ENCODE data around the gene RGS9.
A peak's percentile ranks its signal among the peaks of the same experiment; 100 is the strongest.

RGS9 gene

DNA sequence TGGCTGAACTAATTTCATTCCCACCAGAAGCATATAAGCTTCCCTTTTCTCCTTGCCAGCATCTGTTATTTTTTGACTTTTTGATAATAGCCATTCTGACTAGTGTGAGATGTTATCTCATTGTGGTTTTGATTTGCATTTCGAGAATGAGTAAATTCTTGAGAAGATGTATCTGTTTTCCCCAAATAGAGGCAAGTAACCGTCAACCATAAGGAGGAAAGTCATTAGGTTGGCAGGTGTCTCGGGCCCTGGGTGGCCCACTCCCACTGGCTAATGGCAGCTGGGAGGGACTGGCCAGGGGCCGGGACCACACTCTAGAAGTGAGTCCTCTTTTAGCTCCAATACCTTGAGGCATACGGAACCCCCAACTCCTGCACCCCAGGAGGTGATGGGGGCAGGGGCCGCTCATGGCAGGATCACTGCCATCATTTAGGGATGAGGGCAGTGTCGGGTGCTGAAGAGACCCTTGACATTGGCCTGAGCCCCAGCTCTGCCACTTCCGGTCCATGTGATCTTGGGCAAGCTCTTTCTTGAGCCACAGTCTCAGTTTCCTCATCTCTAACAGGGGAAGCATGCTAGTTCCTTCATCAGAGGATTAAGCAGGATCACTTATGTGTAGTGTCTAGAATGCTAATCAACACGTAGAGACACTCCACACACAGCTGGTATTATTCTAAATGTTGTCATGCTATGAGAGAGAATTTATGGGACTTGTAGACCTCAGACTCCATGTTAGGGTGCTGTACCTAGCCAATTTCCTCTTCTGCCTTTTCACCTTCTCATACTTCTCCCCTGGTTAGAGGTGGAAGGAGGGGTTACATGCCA, 44.3 kb downstream of the RGS9 start:
- TF ChIP-seq, protein P1, sequence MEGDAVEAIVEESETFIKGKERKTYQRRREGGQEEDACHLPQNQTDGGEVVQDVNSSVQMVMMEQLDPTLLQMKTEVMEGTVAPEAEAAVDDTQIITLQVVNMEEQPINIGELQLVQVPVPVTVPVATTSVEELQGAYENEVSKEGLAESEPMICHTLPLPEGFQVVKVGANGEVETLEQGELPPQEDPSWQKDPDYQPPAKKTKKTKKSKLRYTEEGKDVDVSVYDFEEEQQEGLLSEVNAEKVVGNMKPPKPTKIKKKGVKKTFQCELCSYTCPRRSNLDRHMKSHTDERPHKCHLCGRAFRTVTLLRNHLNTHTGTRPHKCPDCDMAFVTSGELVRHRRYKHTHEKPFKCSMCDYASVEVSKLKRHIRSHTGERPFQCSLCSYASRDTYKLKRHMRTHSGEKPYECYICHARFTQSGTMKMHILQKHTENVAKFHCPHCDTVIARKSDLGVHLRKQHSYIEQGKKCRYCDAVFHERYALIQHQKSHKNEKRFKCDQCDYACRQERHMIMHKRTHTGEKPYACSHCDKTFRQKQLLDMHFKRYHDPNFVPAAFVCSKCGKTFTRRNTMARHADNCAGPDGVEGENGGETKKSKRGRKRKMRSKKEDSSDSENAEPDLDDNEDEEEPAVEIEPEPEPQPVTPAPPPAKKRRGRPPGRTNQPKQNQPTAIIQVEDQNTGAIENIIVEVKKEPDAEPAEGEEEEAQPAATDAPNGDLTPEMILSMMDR (IDR thresholded peaks at IDR 0.05; ENCODE audit: insufficient read depth, low read depth, low read length, missing control alignments): no peak
- H3K4me3 ChIP-seq (ENCODE audit: low read depth, low read length): peak overlapping the region; percentile 41
- peak; percentile 90 for DNase-seq (ENCODE audit: low read depth)

DNA sequence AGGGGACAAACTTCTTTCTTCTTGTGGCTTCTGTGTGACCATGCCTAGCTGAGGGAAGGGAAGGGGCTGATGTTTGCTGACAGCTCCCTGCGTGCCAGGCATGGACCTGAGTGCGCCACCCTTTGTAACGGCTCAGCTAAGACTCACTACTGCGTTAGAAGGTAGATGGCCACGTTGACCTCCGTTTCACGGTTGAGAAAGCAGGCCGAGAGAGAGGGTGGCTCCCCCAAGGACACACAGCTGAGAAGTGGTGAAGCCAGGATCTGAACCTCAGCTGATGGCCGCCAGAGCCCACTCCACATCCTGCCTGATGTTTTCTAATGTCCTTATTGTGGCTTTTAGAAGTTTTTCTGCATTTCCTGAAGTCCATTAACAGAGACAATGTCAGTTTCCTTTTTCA, 45.1 kb downstream of the RGS9 start:
- DNase-seq (ENCODE audit: low read depth): peak; percentile 94
- TF ChIP-seq, protein P1 (IDR thresholded peaks at IDR 0.05; ENCODE audit: insufficient read depth, low read depth, low read length, missing control alignments): no peak
- peak overlapping the region; percentile 41 for H3K4me3 ChIP-seq (ENCODE audit: low read depth, low read length)

DNA sequence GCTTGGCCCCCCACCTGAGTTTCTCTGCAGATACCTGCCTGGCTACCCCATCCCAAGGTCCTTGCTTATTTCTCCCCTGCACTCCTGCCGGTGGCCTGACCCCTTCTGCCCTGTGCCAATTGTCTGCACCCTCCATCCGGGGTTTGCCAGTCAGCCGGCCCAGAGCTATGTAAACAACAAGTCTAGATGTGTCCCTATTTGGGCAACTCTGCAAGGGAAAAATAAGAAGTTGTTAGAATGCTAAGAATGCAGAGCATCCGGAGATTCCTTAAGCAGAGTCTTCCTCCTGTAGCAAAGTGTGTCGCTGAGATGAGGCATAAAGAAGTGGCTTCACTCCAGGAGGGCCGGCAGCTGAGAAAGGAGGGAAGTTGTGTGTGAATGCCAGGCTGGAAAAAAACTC, 46.6 kb downstream of the RGS9 start:
- no peak for DNase-seq (ENCODE audit: low read depth)
- no peak overlapping the region for H3K4me3 ChIP-seq (ENCODE audit: low read depth, low read length)
- TF ChIP-seq, protein P1 (IDR thresholded peaks at IDR 0.05; ENCODE audit: insufficient read depth, low read depth, low read length, missing control alignments): no peak

DNA sequence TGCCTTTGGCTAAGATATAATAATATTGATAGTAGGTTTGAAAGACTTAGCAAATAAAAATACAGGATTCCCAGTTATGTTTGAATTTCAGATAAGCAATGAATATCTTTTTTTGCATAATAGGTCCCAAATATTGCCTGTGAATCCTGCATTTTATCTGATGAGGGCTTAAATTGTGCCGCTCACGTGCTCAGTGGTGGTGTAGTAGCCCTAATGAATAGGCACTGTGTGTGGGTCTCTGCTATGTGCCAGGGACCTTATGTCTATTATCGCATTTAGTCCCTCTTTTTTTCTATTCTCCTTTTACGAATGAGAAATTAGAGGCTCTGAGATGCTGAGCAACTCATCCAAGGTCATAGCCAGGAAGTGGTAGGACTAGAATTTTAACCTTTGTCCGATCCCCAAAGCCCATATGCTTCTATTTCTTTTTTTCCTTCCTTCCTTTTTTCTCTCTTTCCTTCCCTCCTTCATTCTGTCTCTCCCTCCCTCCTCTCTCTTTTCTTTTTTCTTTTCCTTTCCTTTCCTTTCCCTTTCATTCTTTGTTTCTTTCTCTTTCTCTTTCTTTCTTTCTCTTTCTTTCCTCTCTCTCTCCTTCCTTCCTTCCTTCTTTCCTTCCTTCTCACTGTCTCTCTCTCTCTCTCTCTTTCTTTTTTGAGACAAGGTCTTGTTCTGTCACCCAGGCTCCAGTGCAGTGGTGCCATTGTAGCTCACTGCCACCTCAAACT, 47.2 kb downstream of the RGS9 start:
- TF ChIP-seq, protein P1 (IDR thresholded peaks at IDR 0.05; ENCODE audit: insufficient read depth, low read depth, low read length, missing control alignments): no peak
- no peak for DNase-seq (ENCODE audit: low read depth)
- no peak overlapping the region for H3K4me3 ChIP-seq (ENCODE audit: low read depth, low read length)

DNA sequence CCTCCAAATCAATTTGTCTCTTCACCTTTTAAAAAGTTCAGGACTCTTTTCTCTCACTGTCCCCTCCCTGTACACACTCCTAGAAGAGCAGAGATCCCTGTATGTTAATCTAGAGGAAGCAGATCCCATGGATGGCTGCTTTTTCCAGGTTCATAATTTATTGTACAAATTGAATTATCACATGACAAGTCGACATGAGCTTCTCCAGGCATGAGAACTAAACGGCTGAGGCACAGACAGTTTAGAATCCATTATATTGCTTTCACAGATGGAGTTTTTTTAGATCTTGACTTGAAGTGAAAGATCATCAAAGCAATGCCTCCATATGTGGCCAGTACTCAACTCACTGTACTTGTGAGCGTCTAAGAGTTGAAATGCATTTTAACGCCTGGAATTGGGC, 47.9 kb downstream of the RGS9 start:
- TF ChIP-seq, protein P1 (IDR thresholded peaks at IDR 0.05; ENCODE audit: insufficient read depth, low read depth, low read length, missing control alignments): no peak
- no peak for DNase-seq (ENCODE audit: low read depth)
- H3K4me3 ChIP-seq (ENCODE audit: low read depth, low read length): no peak overlapping the region

DNA sequence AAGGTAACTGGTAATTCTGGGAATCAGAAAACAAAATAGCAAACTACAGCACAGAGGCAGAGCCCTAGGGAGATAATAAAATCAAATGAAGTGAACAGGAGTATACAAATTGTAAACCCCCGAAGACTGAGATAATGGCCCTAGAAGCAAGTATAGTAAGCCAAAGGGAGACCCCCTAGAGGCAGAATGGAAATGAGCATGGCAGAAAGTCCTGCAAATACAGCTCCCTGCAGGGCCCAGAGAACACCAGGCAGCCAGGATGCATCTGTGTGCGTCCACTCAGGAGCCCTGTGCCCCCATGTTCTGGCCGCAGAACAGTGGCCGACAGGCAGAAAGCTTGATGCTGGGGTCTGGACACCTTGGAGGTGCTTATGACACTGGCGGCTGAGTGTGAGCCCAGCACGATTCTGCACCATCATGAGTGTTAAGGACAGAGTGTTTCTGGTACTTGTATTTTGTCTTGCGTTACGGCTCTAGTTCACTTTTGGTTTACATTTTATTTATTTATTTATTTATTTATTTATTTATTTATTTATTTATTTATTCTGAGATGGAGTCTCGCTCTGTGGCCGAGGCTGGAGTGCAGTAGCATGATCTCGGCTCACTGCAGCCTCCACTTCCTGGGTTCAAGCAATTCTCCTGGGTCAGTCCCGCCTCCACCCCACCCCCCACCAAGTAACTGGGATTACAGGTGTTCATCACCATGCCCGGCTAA, 48.7 kb downstream of the RGS9 start:
- H3K4me3 ChIP-seq (ENCODE audit: low read depth, low read length): no peak overlapping the region
- DNase-seq (ENCODE audit: low read depth): no peak
- TF ChIP-seq, protein P1 (IDR thresholded peaks at IDR 0.05; ENCODE audit: insufficient read depth, low read depth, low read length, missing control alignments): peak; percentile 9

Data from GM12865 (cell line).